ENCODE measurements around the gene CCNL2. TPM values are rescaled to one million over a fixed set of nuclear protein-coding genes. Genes with fewer than 3 reads are reported as not detected.

Gene CCNL2
- total and polyA plus RNA-seq, 2 of the 13 experiments (the other 11 are each of a cell fraction or from before 2014, with no cell fraction given): 105 to 340 TPM

- TF ChIP-seq MAZ (IDR thresholded peaks at IDR 0.05; ENCODE audit: borderline replicate concordance, low read depth, low read length) (0 out of 2 replicates have a peak, but pooled peaks have one; percentile 28), MAZ (CRISPR knock-in tag; IDR thresholded peaks at IDR 0.05; ENCODE audit: low read depth) (peak; percentile 71), AKAP8 (CRISPR knock-in tag; IDR thresholded peaks at IDR 0.05) (no peak), PLSCR1 (CRISPR knock-in tag; IDR thresholded peaks at IDR 0.05; ENCODE audit: borderline replicate concordance) (no peak), RELA (CRISPR knock-in tag; IDR thresholded peaks at IDR 0.05) (no peak), HNRNPL (IDR thresholded peaks at IDR 0.05; ENCODE audit: low read depth, low read length) (peak; percentile 87), ARID3A (IDR thresholded peaks at IDR 0.05; ENCODE audit: low read depth, low read length) (no peak), RFXANK (CRISPR knock-in tag; IDR thresholded peaks at IDR 0.05) (no peak), KLF13 (CRISPR knock-in tag; IDR thresholded peaks at IDR 0.05) (no peak), GTF2F1 (IDR thresholded peaks at IDR 0.05; ENCODE audit: low read length) (no peak), TEF (CRISPR knock-in tag; IDR thresholded peaks at IDR 0.05) (no peak), SMAD9 (CRISPR knock-in tag; IDR thresholded peaks at IDR 0.05) (no peak), ZNF121 (CRISPR knock-in tag; IDR thresholded peaks at IDR 0.05) (no peak), PAWR (CRISPR knock-in tag; IDR thresholded peaks at IDR 0.05; ENCODE audit: borderline replicate concordance) (no peak), ZNF772 (CRISPR knock-in tag; IDR thresholded peaks at IDR 0.05) (no peak), ZC3H13 (CRISPR knock-in tag; IDR thresholded peaks at IDR 0.05) (peak; percentile 26; the same call in 1 of the 2 replicates), ZNF549 (CRISPR knock-in tag; IDR thresholded peaks at IDR 0.05) (no peak), TGIF2 (CRISPR knock-in tag; IDR thresholded peaks at IDR 0.05) (peak; percentile 69; the same call in 1 of the 2 replicates), PHB2 (IDR thresholded peaks at IDR 0.05; ENCODE audit: partially characterized antibody) (no peak), ZNF251 (CRISPR knock-in tag; IDR thresholded peaks at IDR 0.05) (no peak), MATR3 (CRISPR knock-in tag; IDR thresholded peaks at IDR 0.05) (no peak)
- TF ChIP-seq, protein P1, sequence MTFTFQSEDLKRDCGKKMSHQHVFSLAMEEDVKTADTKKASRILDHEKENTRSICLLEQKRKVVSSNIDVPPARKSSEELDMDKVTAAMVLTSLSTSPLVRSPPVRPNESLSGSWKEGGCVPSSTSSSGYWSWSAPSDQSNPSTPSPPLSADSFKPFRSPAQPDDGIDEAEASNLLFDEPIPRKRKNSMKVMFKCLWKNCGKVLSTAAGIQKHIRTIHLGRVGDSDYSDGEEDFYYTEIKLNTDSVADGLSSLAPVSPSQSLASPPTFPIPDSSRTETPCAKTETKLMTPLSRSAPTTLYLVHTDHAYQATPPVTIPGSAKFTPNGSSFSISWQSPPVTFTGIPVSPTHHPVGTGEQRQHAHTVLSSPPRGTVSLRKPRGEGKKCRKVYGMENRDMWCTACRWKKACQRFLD (CRISPR knock-in tag; IDR thresholded peaks at IDR 0.05; ENCODE audit: borderline replicate concordance): no peak
- TF ChIP-seq, protein P2, sequence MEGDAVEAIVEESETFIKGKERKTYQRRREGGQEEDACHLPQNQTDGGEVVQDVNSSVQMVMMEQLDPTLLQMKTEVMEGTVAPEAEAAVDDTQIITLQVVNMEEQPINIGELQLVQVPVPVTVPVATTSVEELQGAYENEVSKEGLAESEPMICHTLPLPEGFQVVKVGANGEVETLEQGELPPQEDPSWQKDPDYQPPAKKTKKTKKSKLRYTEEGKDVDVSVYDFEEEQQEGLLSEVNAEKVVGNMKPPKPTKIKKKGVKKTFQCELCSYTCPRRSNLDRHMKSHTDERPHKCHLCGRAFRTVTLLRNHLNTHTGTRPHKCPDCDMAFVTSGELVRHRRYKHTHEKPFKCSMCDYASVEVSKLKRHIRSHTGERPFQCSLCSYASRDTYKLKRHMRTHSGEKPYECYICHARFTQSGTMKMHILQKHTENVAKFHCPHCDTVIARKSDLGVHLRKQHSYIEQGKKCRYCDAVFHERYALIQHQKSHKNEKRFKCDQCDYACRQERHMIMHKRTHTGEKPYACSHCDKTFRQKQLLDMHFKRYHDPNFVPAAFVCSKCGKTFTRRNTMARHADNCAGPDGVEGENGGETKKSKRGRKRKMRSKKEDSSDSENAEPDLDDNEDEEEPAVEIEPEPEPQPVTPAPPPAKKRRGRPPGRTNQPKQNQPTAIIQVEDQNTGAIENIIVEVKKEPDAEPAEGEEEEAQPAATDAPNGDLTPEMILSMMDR (CRISPR knock-in tag; IDR thresholded peaks at IDR 0.05): no peak
- TF ChIP-seq, protein P3, sequence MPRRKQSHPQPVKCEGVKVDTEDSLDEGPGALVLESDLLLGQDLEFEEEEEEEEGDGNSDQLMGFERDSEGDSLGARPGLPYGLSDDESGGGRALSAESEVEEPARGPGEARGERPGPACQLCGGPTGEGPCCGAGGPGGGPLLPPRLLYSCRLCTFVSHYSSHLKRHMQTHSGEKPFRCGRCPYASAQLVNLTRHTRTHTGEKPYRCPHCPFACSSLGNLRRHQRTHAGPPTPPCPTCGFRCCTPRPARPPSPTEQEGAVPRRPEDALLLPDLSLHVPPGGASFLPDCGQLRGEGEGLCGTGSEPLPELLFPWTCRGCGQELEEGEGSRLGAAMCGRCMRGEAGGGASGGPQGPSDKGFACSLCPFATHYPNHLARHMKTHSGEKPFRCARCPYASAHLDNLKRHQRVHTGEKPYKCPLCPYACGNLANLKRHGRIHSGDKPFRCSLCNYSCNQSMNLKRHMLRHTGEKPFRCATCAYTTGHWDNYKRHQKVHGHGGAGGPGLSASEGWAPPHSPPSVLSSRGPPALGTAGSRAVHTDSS (CRISPR knock-in tag; conservative IDR thresholded peaks at IDR 0.05): no peak
Observed at GRCh38 chr1:1425753-1426495, 26.8 kb upstream of the CCNL2 start (continued).
